Glomerular endothelial cell (primary cell): ENCODE data around the gene IFT25. TPM values are rescaled to one million over a fixed set of nuclear protein-coding genes. Genes with fewer than 3 reads are reported as not detected.

ENCODE experiments used
- DNase-seq: peaks from one replicate; pipeline ENCODE4 v3.0.0-alpha.2; 2011; ENCODE audit warnings: low read depth, low spot score; ENCODE audit errors: extremely low read depth
- total RNA-seq: library from RNA; depleted of rRNA; stranded (reverse); fragments of >200 nt; gene quantifications from 2 replicates; pipeline ENCODE4 v1.2.3, GENCODE V29; 2015

IFT25 gene
- total RNA-seq, 1 donor from 2014 or later = 19.1 TPM

DNA sequence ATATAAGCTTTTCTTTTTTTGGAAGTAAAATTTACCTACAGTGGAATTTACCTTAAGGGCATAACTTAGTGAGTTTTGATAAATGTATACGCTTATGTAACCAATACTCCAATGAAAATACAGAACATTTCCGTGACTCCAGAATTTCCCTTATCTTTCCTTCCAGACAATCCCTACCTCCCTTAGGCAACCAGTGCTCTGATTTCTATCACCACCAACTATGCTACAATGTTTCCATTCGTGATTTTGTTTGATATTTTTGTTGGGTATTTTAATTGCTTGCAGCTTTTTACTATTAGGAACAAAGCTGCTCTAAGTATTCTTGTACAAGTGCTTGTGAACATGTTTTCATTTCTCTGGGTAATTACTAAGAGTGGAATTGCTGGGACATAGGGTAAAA lies 14.6 kb downstream of the IFT25 start:
- no peak for DNase-seq

DNA sequence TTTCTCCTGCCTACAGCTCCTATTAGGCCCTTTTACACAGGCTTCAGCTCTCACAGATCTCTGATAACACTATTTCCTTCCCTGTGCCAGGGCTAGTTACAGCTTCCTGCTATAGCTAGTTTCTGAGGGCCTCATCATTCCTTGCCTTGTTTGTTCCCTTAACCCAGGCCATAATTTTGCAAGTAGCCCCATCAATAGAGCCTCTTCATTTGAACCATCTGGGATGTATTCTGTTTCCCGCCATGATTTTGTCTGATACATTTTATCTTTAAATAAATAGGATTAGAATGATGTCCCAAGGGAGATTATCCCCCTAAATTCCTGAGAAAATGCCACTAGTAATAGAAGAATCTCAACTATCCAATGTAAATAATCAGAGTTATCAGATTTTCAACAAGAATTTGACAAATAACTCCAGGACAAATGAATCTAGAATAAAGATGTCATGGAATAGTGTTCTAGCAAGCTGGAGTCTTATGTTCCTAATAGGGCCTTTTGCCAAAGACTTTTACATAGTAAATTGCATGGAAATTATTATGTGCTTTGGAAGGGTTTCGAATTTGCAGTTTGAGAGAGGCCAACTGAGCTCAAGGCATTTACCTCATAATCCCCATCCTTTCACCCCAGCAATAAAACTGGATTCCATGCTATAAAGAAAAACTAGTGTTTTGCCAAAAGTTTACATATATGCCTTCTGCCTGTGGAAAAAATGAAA lies 16.1 kb downstream of the IFT25 start:
- DNase-seq = no peak

DNA sequence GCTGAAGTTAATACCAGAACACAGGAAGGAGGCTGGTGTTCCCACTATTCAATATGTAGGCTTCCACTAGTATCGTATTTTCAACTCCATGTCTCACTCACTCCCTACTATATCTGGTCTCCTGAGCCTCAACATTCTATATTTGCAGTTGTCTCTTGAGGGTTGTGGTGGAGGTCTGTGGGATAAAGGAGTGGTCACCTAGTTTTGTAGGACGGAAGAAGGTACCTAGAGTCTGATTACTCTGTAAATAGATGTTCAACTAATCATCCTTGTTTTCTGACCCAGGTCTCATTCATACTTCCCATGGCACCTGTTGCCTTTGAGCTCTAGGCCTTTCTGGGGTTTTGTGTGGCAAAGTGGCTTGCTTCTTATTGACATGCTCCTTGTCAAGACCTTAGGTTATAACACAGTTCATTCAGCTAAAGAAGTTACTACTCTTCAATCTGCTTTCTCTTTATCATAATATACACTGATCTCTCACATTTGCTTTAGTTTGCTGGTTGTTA lies 18.1 kb downstream of the IFT25 start:
- DNase-seq = no peak

DNA sequence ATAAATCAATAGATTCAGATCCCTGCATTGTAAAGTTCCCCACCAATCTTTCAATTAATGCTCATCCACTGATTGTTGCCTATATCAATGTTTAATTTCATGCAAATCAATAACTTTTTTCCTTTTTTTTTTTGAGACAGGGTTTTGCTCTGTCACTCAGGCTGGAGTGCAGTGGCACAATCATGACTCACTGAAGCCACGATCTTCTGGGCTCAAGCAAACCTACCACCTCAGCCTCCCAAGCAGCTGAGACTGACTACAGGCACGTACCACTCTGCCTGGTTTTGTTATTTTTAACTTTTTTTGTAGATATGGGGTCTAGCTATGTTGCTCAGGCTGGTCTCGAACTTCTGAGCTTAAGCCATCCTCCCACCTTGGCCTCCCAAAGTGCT lies 25.8 kb downstream of the IFT25 start:
- DNase-seq = no peak

DNA sequence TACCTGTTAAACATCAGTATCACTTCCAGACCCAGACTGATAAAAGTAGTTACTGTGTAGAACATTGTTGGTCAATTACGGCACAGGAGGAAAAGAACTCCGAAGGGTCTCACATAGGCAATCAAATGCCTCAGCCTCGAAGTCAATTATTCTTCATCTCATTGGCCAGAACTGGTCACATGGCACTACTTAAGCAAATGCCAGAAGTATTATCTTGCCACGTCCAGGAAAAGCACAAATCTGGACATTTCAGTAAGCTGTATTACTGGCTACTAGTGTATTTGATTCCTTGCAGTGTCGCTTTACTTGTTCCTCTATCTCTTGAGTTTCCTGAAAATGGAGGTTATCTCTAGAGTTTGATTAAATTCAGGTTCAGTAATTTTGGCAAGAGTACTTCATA lies 27.2 kb downstream of the IFT25 start:
- DNase-seq = no peak

DNA sequence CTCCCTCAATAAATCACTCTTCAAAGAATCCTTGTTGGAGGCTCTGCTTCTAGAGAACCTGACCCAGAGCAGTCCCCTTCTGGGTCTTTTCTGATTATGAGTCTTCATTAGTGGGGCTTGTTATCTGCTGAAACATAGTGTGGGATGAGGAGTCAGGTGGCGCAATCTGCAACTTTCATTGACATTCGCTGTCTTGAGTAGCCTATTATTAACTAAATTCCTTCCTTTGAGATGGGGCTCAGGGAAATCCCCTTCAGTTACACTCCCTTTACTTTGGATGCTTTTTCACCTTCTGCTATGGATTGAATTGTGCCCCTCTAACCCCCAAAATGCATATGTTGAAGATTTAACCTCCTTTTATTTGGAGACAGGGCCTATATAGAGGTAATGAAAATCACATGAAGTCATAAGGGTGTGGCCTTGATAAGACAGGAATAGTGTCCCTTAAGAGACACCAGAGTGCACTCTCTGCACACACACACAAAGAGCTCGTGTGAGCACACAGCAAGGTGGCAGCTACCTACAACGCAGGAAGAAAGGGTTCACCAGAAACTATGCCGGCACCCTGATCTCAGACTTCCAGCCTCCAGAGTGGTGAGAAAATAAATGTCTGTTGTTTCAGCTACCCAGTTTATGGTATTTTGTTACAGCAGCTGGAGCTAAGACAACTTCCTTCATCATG lies 32.0 kb downstream of the IFT25 start:
- DNase-seq = no peak

DNA sequence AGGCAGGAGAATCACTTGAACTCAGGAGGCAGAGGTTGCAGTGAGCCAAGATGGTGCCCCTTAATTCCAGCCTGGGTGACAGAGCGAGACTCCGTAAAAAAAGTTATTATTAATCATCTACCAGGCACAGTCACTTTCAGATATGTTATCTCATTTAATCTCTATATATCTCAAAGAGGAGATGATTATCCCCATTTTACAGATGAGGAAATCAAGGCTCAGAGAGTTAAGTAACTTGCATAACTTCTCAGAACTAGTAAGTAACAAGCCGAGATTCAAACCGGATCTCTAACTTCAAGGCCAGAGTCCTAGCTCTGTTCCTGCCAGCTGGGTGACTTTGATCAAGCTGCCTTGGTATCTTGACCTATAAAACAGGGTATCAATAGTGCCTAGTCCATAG lies 34.1 kb downstream of the IFT25 start:
- no peak for DNase-seq

DNA sequence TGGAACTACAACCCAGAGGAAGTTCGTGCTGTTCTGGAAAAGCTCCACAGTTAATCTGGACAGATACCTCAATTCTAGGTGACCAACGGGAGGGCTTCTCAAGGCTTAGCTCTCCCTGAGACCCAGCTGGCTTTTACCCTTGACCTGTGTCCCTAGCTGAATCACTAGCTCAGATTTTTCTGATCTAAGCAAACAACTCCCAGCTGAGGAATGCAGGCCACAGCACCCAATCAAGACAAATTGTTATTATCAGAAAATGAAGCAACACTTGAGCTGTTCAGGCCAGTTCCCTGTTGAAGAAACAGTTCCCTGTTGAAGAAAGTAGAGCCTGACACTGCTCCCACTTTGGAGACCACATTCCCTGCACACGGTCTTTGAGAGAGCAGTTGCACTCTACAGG lies 35.6 kb downstream of the IFT25 start:
- DNase-seq = no peak

DNA sequence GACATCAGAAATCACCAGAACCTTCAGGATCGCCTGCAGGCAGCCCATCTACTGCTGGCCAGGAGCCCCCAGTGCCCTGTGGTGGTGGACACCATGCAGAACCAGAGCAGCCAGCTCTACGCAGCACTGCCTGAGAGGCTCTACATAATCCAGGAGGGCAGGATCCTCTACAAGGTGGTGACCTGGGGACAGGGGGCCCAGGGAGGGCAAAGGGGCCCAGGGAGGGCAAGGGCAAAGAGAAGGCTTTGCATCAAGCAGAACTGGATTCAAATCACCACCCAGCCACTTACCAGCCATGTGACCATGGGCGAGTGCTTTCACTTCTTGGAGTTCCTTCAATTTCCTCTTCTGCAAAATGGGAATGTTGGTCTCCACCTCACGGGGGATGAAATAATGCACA lies 39.4 kb downstream of the IFT25 start:
- DNase-seq = no peak

DNA sequence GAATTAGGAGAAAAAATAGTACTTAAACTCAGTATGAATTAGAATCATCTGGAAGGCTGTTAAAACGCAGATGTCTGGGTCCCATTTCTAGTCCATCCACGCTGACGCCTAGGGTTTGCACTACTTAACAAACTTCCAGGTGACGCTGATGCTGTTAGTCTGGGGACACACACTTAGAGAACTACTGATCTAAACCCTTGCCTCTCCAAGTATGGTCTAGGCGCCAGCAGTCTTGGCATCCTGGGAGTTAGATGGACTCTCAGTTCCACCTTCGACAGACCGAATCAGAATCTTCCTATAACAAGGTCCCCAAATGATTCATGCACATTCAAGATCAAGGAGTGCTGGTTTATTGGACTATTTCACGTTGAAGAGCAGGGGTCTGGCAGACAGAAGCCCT lies 40.0 kb downstream of the IFT25 start:
- DNase-seq = no peak

DNA sequence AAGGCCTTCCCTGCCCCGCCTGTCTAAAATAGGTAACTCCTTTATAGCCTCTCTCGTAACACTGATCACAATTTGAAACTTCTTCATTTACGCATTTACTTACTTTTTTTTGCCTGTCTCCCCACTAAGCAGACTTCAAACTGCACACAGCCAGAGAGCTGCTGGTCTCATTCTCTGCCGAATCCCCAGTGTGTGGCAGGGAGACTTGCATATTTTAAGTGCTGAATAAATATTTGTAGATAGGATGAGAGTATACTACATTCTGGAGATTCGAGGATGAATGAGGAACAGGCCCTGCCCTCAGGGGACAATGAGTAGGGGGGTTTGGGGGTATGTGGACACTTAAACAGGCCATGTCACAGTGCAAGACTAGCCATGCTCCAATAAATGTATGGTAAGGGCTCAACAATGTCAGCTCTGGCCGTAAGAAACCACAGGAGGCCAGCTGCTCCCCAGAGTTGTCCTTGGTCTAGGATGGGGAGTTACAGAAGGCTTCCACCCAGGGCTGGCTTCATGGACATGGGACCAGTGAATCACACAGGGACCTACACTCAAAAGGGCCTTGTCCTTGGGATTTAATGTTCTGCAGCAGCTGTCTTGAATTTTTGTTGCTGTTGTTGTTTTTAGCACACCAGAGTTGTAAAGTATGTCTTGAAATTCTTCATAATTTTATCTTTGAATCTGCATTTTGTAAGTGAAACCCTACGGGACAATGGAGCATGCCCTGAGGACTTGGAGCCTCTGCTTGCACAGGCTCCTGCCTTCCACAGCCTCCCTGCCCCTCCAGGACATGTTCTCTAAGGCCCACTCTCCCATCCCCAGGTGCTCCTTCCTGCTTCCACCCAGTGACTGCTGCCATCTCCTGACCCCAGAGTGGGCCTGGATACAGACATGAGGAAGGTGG lies 43.0 kb downstream of the IFT25 start:
- no peak for DNase-seq

DNA sequence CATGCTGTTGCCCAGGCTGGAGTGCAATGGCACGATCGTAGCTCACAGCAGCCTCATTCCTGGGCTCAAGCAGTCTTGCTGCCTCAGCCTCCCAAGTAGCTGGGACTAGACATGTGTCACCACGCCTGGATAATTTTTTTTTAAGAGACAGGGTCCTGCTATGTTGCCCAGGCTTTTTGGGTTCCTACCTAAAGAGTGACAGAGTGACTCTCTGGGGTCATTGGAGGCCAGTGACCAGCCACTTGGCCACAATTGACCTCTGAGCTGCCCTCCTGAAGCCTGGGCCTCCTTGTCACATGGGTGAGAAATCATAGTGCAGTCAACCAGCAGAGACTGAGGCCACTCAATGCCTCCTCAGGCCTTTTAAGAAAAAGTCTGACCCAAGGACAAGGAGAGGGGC lies 45.8 kb downstream of the IFT25 start:
- DNase-seq = no peak

DNA sequence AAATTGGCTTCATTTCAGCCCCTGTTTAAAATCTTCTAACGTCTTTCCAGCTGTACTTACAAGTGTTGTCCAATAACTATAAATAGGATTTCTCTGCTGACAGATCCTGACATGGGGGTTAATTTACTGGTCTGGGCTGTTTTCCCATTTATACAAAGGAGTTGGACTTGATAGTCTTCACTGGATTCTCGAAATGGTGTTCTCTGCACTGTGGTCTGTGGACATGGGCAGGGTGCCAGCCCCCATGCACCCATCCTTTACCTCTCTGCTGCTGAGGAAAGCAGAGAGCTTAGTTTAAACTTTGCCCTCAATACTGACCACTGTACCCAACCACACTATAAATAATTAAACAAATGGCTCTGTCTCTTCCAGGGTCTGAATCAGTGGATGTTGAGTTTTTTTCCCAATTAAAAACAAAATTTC lies 46.3 kb downstream of the IFT25 start:
- DNase-seq = no peak

DNA sequence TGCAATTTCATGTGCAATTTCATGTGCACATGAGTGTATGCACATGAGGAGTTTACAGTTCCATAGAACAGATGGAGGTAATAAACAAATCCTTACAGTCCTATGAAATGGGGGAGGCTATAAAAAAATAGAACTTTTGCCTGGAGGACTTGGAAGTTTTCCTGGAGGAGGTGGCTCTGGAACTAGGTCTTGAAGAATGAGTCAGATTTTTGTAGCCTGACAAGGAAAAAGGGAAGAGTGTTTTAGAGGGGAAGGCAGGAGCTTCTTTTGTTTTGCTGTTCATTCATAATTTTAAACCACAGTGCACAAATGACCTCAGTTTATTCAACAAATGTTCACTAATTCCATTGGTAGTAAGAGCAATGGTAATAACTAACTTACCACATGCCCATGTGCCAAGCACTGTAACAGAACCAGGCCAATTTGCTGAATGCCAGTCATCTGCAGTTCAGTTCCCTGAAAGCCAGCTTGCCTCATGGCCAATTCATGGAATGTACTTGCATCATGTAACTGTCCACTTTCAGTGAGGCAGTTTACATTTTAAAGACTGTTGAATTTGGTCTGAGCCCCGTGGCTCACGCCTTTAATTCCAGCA lies 48.8 kb downstream of the IFT25 start:
- no peak for DNase-seq

DNA sequence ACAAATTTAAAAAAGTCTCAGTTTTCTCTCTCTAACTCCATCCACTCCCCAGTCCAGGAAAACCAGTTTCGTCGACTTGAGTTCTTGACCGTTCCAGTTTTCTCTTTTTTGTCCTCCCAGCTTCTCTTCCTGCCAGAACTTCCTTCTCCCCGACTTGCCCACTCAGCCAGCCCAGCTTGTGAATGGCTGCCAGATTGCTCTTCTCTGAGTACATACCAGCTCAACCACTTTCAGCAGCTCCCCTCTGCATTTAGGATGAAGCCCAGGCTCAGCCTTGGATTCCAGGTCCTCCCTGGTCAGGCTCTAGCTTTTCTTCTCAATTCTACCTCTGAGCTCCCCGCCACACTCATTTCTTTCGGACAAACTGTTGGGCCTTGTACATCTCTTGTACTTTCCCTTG lies 50.1 kb downstream of the IFT25 start:
- DNase-seq = no peak

DNA sequence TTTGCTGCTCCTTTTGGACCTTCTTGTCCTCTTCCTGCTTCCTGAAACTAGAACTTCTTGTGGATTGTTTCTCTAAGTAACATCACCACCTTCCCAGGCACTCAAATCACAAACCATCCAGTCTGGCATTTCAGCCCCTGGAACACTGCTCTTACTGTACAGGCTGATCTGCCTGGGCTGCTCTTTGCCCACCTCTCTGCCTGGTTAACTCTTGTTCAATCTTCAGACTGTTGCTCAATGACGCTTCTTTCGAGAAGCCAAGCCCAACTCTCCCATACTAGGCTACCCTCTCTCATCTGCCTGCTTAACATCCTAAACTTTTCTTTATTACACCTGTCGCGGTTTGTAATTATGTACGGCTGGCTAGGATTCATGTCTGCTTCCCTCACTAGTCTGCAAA lies 50.9 kb downstream of the IFT25 start:
- no peak for DNase-seq

DNA sequence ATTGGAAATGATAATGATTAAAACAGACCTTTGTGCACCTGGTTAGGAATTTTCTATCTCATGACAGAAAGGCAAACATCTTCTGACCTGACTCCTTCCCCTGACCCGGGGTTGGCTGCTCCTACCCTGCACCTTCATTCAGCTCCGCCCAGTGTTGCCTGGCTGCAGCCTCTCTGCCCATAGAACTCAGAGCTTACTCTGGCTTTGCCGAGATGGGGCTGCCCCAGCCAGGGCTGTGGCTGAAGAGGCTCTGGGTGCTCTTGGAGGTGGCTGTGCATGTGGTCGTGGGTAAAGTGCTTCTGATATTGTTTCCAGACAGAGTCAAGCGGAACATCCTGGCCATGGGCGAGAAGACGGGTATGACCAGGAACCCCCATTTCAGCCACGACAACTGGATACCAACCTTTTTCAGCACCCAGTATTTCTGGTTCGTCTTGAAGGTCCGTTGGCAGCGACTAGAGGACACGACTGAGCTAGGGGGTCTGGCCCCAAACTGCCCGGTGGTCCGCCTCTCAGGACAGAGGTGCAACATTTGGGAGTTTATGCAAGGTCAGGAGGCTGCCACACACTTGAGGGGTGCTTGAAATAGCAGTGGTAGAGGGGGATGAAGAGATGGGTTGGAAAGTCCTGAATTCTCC lies 51.4 kb downstream of the IFT25 start, which contains the start of gene DIO1:
TSS of gene DIO1 (plus strand) at position 189 of the 638 bp plus-strand sequence. CDS start at position 213, 24 bp downstream.
- DNase-seq = no peak

DNA sequence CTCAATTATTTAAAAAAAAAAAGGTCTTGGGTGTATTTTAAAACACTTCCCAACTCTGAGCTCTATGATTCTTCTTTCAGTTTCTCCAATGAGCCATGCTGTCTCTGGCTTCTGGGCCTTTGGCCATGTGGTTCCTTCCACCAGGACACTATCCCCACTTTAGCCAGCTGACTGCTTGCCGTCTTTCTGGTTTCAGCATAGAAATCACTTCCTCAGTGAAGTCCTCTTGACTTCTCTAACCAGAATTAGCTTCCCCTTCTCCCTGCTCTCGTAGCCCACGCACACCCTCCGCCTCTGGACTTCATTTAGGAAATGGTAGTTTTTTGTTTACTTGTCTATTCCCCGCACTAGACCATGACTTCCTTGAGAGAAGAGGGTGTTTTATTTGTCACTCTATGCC lies 52.6 kb downstream of the IFT25 start:
- DNase-seq = no peak

DNA sequence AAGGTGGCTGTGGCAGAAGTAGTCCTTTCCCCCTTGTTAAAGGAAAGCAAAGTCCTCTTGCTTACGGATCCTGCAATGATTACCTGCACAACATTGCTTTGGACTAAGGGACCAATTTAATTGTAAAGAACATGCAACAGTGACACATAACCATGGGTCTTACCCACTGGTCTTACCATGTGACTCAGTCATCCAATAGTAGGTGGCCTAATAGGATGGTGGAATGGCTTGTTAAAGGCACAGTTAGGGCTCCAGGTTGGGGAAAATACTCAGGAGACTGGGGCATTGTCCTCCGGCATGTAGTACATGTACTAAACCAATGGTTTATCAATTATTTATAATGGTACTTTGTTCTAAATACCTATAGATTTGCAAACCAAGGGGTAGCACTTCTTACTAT lies 53.8 kb downstream of the IFT25 start:
- DNase-seq = no peak

DNA sequence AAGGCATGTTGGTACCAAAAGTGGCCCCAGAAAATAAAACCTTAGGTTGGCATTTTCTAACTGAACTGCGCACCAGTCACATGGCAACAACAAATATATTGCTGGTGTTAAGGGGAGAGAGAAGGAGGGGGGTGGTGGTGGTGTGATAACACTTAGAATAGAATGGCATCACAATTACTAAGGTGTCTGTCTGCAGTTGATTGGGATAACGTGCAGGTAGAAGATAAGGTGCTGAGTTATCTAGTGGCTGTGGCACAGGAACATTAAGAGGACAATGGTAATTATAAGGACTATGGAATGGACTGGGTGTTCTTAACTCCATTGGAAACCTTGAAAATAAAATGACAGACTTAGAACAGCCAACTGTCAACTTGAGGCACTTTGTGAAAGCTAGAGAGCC lies 54.5 kb downstream of the IFT25 start:
- DNase-seq = no peak
